Glutamatergic neuron (in vitro differentiated cells): ENCODE results near the gene SLC25A18. TPM values are rescaled to one million over a fixed set of nuclear protein-coding genes. Genes with fewer than 3 reads are reported as not detected.

Experiments used
- DNase-seq: peaks from one replicate; pipeline ENCODE4 v3.0.0; 2022
- H3K27ac Mint-ChIP-seq: one replicate; pipeline ENCODE4 v1.8.0; 2020; ENCODE audit warnings: mild to moderate bottlenecking, mixed read lengths, inconsistent platforms; ENCODE audit not compliant: unreplicated experiment
- H3K27me3 Mint-ChIP-seq: one replicate; pipeline ENCODE4 v1.8.0; 2020; ENCODE audit warnings: mild to moderate bottlenecking, moderate library complexity, mixed read lengths, inconsistent platforms; ENCODE audit not compliant: unreplicated experiment
- H3K36me3 Mint-ChIP-seq: one replicate; pipeline ENCODE4 v1.8.0; 2020; ENCODE audit warnings: mild to moderate bottlenecking, mixed read lengths, inconsistent platforms; ENCODE audit not compliant: unreplicated experiment
- H3K4me1 Mint-ChIP-seq: one replicate; pipeline ENCODE4 v1.8.0; 2020; ENCODE audit warnings: mild to moderate bottlenecking, low read depth, mixed read lengths, inconsistent platforms; ENCODE audit not compliant: unreplicated experiment
- H3K4me3 Mint-ChIP-seq: one replicate; pipeline ENCODE4 v1.8.0; 2020; ENCODE audit warnings: mild to moderate bottlenecking, mixed read lengths, inconsistent platforms; ENCODE audit not compliant: unreplicated experiment
- H3K9me3 Mint-ChIP-seq: one replicate; pipeline ENCODE4 v1.8.0; 2020; ENCODE audit warnings: mild to moderate bottlenecking, moderate library complexity, mixed read lengths, inconsistent platforms; ENCODE audit not compliant: unreplicated experiment
- total RNA-seq: library from RNA; stranded (reverse); fragmentation: NEBNext Ultra II Directional; extraction: Animal tissue kit (Norgen Biotek cat#: 25700); gene quantifications from one replicate; pipeline ENCODE4 v1.2.1, GENCODE V29; 2021; ENCODE audit not compliant: unreplicated experiment
- TF ChIP-seq, protein P1 (sequence below): fragments of 200-600 bp; sonication (generic); IDR thresholded peaks from one replicate; pipeline ENCODE4 v1.5.0; 2021; ENCODE audit not compliant: partially characterized antibody, unreplicated experiment

Gene SLC25A18
- total RNA-seq, 1 donor from 2014 or later = 6.4 TPM

DNA sequence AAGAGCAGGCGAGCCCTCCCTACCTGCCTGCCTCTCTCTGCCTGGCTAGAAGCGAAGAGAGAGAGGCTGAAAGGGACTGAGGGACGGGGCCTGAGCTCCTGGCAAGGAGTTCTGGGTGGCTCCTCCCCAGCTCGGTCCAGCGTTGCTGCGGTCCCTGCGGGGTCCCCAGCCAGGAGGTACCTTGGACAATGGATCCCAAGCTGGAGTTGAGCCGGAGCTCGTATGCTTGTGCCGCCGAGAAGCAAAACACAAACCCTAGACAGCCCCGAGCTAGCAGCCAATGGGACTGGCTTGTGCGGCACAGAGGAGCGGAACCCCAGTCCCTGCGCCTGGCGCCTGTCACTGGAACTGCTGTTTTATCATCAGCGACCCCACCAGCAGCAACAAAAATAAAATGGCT lies 18.3 kb downstream of the SLC25A18 start:
- H3K27ac Mint-ChIP-seq = no peak overlapping the region
- no peak overlapping the region for H3K4me3 Mint-ChIP-seq
- H3K27me3 Mint-ChIP-seq = no peaks in the 10 kb centered on the region
- H3K9me3 Mint-ChIP-seq = peaks cover 2% of the 10 kb centered on the region
- no peaks in the 10 kb centered on the region for H3K36me3 Mint-ChIP-seq
- TF ChIP-seq, protein P1, sequence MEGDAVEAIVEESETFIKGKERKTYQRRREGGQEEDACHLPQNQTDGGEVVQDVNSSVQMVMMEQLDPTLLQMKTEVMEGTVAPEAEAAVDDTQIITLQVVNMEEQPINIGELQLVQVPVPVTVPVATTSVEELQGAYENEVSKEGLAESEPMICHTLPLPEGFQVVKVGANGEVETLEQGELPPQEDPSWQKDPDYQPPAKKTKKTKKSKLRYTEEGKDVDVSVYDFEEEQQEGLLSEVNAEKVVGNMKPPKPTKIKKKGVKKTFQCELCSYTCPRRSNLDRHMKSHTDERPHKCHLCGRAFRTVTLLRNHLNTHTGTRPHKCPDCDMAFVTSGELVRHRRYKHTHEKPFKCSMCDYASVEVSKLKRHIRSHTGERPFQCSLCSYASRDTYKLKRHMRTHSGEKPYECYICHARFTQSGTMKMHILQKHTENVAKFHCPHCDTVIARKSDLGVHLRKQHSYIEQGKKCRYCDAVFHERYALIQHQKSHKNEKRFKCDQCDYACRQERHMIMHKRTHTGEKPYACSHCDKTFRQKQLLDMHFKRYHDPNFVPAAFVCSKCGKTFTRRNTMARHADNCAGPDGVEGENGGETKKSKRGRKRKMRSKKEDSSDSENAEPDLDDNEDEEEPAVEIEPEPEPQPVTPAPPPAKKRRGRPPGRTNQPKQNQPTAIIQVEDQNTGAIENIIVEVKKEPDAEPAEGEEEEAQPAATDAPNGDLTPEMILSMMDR = no peak
- DNase-seq = no peak
- H3K4me1 Mint-ChIP-seq = peaks cover under 1% of the 10 kb centered on the region

DNA sequence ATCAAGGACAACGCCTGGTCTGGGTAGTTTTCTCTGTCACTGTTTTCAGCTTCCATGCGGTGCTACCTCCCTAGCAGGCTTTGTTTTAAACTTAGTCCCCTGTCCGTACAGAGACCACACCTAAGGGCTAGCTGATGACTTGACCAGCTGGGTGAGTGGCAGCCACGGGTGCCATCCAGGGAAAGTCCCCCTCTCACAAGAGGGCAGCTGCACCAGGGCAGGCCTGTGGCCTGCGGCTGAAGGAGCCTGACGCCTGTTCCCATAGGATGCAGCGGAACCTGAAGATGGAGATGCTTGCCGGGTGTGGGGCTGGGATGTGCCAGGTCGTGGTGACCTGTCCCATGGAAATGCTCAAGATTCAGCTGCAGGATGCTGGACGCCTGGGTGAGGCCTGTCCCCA lies 19.9 kb downstream of the SLC25A18 start:
- Mint-ChIP-seq H3K9me3 (peaks cover 4% of the 10 kb centered on the region), H3K4me1 (peaks cover 7% of the 10 kb centered on the region), H3K4me3 (no peak overlapping the region), H3K27ac (no peak overlapping the region), H3K36me3 (no peaks in the 10 kb centered on the region), H3K27me3 (peaks cover 2% of the 10 kb centered on the region)
- TF ChIP-seq, protein P1 = no peak
- no peak for DNase-seq

DNA sequence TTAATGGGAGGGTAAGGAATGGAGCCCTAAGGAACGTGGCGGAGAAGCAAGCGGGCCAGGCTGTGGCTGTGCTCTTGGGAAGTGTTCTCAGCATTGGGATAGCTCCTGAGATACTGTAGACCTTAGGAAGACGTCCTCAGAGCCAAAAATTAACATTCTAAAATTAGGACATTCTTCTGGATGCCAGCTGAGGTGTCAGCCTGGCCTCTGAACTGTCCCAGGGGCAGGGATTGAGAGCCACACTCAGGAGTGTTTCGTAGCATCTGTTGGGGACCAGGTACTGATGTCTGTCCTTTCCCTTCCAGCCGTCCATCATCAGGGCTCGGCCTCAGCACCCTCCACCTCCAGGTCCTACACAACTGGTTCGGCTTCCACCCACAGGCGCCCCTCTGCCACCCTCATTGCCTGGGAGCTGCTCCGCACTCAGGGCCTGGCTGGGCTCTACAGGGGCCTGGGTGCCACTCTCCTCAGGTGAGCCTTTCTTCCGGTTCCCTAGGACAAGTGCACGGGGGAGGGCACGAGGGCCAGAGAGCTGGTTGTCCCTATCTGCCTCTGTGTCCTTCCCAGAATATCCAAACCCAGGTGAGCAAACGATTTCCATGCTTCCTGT lies 23.6 kb downstream of the SLC25A18 start:
- TF ChIP-seq, protein P1 = no peak
- peaks cover 4% of the 10 kb centered on the region for H3K27me3 Mint-ChIP-seq
- peak overlapping the region; percentile 87 for H3K27ac Mint-ChIP-seq
- H3K4me1 Mint-ChIP-seq = peaks cover 12% of the 10 kb centered on the region
- no peak for DNase-seq
- H3K36me3 Mint-ChIP-seq = no peaks in the 10 kb centered on the region
- H3K4me3 Mint-ChIP-seq = no peak overlapping the region
- H3K9me3 Mint-ChIP-seq = peaks cover 7% of the 10 kb centered on the region

DNA sequence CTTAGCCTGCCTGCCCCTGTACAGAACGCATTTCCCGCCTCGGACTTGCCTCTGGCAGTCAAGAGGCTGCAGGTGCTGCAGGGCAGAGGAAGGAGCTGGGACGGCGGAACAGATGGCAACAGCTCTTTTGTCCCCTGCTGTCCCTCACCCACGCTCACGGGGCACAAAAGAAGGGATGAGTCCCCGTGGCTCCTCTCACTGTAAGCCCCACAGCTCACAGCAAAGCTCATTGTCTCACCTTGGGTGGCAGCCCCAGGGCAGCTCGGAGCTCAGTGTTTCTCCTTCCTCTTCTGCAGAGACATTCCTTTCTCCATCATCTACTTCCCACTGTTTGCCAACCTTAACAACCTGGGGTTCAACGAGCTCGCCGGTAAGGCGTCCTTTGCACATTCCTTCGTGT lies 24.3 kb downstream of the SLC25A18 start:
- peak overlapping the region; percentile 55 for H3K4me3 Mint-ChIP-seq
- TF ChIP-seq, protein P1 = no peak
- peak overlapping the region; percentile 87 for H3K27ac Mint-ChIP-seq
- H3K4me1 Mint-ChIP-seq = peaks cover 15% of the 10 kb centered on the region
- no peaks in the 10 kb centered on the region for H3K36me3 Mint-ChIP-seq
- H3K27me3 Mint-ChIP-seq = peaks cover 4% of the 10 kb centered on the region
- DNase-seq = no peak
- peaks cover 6% of the 10 kb centered on the region for H3K9me3 Mint-ChIP-seq

DNA sequence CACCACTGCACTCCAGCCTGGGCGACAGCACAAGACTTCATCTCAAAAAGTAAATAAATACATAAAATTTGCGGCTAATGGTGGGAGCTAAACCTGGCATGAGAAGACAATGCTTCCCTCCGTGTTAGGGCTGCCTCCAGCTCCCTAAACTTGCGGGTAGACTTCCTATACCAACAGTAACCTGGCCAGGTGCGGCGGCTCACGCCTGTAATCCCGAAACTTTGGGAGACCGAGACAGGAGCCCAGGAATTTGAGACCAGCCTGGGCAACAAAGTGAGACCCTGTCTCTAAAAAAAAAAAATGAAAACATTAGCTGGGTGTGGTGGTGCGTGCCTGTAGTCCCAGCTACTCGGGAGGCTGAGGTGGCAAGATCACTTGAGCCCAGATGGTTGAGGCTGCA lies 25.3 kb downstream of the SLC25A18 start:
- H3K27me3 Mint-ChIP-seq = peaks cover 4% of the 10 kb centered on the region

More for the DNA sequence above, 25.3 kb downstream of the SLC25A18 start:
- H3K9me3 Mint-ChIP-seq = peaks cover 6% of the 10 kb centered on the region
- H3K4me1 Mint-ChIP-seq = peaks cover 15% of the 10 kb centered on the region
- DNase-seq = no peak
- TF ChIP-seq, protein P1 = no peak
- peak overlapping the region; percentile 43 for H3K27ac Mint-ChIP-seq
- no peak overlapping the region for H3K4me3 Mint-ChIP-seq
- H3K36me3 Mint-ChIP-seq = no peaks in the 10 kb centered on the region
